Lower leg skin (tissue), 3 donors: ENCODE data around the gene SCN8A.

Experiments
- POLR2A ChIP-seq, 2 donors: fragments of 450-650 bp; IDR thresholded peaks; one replicate each; pipeline ENCODE4 v1.6.1; 2016 to 2017; ENCODE audit warnings: antibody characterized with exemption in 2 of 2, mild to moderate bottlenecking in 1 of 2, moderate library complexity in 1 of 2
- TF ChIP-seq, protein P1 (sequence below), 3 donors: fragments of 450-650 bp; IDR thresholded peaks; one replicate each; pipeline ENCODE4 v1.5.1; 2016; ENCODE audit warnings: antibody characterized with exemption in 3 of 3, mild to moderate bottlenecking in 3 of 3, moderate library complexity in 2 of 3

DNA sequence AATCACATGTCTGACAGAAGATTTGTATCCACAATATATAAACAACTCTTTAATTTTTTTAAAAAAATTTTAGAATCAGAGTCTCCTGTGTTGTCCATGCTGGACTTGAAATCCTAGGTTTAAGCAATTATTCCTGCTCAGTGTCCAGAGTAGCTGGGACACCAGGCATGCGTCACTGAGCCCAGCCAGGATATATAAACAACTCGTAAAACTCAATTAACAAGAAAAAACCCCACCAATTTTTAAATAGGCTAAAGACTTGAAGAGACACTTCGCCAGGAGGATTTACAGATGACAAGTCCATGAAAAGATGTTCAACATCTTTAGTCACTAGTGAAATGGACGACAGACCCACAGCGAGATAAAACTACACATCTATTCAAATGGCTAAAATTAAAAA lies 2.0 kb upstream of the SCN8A start:
- TF ChIP-seq POLR2A (IDR thresholded peaks at IDR 0.05), result no peak
- TF ChIP-seq, protein P1, sequence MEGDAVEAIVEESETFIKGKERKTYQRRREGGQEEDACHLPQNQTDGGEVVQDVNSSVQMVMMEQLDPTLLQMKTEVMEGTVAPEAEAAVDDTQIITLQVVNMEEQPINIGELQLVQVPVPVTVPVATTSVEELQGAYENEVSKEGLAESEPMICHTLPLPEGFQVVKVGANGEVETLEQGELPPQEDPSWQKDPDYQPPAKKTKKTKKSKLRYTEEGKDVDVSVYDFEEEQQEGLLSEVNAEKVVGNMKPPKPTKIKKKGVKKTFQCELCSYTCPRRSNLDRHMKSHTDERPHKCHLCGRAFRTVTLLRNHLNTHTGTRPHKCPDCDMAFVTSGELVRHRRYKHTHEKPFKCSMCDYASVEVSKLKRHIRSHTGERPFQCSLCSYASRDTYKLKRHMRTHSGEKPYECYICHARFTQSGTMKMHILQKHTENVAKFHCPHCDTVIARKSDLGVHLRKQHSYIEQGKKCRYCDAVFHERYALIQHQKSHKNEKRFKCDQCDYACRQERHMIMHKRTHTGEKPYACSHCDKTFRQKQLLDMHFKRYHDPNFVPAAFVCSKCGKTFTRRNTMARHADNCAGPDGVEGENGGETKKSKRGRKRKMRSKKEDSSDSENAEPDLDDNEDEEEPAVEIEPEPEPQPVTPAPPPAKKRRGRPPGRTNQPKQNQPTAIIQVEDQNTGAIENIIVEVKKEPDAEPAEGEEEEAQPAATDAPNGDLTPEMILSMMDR (IDR thresholded peaks at IDR 0.05), result no peak
